ENCODE measurements around the gene IER3.
"Not testable (repeated sequence)": the region's sequence is repeated elsewhere in the genome, so short reads cannot be mapped to it uniquely, and the experiment has no call there.

Gene IER3

DNA sequence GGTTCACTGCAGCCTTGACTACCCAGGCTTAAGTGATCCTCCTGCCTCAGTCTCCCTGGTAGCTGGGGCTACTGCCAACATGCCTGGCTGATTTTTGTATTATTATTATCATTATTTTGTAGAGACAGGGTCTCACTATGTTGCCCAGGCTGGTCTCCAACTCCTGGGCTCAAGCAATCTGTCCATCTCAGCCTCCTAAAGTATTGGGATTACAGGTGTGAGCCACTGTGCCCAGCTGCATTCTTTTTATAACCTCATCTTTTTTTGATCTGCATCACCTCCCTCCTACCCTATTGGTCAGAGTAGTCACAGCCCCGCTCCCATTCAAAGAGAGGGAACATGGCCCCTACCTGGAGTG lies 23.6 kb upstream of the IER3 start:
- no peak for DNase-seq

DNA sequence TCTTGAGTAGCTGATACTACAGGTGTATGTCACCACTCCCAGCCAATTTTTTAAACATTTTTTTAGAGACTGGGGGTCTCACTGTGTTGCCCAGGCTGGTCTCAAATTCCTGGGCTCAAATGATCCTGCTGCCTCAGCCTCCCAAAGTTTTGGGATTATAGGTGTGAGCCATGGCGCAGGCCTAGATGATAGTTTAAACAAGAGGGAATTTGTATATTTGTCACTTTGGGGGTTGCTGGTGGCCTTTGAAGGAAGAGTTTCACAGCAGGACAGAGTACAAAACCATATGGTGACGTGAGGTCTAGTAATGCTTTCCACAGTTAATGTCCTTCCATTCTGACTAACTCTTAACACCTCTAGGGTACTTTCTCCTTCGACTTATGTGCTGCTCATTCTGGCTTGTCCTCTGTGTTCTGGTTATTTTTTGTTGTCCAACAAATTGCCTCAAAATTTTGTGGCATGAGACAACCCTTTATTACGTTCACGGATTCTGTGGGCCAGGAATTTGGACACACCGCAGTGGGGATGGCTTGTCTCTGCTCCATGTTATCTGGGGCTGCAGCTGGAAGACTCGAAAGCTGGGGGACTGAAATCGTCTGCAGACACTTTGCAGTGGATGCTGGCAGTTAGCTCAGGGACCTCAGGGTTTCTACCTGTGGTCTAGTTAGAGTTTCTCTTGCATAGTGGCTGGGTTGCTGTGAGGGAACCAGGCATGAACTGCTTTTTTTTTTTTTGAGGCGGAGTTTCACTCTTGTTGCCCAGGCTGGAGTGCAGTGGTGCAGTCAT lies 23.0 kb upstream of the IER3 start:
- DNase-seq, result no peak

DNA sequence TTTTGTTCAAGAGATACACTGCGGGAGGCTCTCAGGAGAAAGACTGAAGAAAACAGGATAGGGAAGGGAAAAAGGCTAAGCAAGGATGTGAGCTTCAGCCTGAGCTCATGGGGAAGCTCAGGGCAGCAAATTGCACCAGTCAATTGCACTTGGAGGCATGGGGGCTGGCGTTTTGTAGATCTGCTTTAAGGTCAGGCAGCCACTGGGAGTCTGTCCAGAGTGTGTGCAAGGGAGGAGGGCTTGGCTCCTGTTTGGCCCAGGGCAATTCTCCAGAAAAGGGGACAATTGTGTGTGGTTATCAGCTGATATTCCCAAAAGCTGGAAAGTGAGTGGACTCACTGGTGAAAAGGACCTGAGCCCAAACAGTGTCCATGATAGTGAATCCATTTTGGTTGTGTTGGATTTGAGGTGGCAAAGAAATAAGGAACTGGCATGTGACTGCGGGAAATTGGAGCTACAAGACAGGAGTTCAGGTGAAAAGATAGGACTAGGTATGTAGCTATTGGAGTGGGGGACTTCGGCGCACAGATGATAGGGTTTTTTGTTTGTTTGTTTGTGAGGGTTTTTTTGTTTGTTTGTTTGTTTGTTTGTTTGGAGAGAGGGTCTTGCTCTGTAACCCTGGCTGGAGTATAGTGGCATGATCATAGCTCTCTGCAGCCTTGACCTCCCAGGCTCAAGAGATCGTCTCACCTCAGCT lies 22.3 kb upstream of the IER3 start:
- DNase-seq, result no peak

DNA sequence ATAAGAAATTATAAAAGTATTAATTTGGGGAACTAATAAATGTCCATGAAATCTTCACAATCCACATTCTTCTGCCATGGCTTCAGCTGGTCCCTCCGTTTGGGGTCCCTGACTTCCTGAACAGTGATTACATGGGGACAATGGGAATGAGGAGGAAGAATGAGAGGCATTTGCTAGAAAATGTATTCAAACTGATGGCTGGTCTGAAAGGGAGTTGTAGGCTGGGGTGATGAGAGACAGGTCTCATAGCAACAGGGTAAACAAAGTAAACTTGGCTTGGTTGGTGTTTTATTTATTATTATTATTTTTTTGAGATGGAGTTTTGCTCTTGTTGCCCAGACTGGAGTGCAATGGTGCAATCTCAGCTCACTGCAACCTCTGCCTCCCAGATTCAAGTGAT lies 21.1 kb upstream of the IER3 start:
- DNase-seq, result not testable (repeated sequence)

DNA sequence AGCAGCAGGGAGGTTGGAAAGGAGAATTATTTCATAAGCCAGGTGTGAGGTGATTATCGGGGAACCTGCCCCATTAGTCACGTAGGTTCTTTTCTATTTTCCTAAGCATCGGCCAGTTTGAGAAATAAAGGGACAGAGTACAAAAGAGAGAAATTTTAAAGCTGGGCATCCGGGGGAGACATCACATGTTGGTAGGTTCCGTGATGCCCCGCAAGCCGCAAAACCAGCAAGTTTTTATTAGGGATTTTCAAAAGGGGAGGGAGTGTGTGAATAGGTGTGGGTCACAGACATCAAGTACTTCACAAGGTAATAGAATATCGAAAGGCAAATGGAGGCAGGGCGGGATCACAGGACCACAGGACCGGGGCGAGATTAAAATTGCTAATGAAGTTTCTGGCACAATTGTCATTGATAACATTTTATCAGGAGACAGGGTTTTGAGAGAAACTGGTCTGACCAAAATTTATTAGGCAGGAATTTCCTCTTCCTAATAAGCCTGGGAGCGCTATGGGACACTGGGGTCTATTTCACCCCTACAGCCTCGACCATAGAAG lies 20.2 kb upstream of the IER3 start:
- DNase-seq, result not testable (repeated sequence)

DNA sequence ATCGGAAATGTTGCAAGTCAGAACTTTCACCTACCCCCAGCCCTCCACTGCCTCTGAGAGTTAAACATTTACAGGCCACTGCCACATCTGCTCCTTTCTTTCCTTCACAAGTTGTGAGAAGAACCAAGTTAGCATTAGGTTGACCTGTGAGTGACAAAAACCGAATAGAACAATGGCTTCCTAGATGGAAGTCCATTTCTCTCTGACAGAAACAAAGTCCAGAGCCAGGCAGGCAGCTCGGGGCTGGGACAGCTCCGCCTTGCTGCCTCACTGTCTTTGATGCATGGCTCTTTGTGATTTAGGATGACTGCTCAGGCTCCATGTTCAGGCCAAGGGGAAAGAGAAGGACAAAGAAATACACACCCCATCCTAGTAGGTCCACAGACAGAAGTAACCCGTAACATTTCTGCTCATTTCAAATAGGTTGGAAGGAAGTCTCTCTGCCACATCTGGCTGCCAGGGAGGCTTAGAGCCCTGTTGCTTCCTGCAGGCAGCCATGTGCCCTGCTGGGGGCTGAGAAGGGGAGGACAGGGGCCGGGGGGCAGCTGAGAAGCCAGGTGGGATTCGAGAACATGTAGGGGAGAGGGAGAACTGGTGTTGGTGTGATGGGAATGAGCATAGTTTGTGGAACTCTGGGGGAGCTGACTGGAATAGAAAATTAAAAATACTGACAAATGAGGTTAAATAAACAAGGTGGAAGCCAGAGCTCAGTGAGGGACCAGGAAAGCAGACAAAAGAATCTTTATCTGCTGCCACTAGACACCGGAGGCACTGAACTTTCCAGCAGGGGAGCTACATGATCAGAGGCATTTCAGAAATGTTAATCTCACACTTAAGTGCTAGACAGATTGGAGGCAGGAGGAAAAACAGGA lies 19.5 kb upstream of the IER3 start:
- DNase-seq, result no peak

DNA sequence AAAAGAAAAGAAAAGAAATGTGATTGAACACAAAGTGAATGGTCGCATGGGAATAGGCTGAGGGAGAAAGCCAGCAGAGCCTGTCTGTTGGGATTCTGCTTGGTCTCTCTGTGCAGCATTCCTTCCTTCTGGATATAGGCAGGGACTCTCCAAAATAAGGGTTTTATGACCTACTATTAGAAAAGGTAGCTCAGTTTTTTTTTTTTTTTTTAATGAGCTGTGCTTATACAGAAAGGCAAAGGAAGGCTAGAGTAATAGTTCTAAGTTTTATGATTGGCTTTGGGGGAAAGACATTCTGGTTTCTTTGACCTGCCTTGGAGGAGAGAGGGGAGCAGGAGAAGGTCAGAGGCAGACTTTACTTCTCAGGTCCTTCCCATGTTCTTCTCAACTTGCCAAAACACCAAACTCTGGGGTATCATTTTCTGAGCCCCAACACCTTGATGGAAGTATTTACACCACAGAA lies 18.8 kb upstream of the IER3 start:
- no peak for DNase-seq

DNA sequence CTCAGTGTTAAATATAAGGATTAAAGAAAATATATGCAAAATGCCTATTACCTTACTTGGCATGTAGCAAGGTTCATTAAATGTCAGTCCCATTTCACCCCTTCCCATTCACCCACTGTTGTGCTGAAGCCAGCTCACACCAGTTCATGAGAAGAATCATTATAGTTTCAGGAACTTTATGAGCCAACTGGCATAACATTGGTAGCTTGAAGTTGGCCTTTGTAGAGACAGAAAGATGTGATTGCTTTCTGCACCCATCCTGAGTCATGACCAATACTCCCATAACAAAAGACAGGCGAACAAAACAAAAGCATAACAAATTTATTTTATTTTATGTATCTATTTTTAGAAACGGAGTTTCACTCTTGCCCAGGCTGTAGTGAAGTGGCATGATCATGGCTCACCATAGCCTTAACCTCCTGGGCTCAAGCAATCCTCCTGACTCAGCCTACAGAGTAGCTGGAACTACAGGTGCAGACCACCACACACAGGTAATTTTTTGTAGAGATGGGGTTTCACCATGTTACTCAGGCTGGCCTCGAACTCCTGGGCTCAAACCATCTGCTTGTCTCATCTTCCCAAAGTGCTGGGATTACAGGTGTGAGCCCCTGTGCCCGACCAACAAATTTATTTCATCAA lies 17.6 kb upstream of the IER3 start:
- DNase-seq, result no peak

DNA sequence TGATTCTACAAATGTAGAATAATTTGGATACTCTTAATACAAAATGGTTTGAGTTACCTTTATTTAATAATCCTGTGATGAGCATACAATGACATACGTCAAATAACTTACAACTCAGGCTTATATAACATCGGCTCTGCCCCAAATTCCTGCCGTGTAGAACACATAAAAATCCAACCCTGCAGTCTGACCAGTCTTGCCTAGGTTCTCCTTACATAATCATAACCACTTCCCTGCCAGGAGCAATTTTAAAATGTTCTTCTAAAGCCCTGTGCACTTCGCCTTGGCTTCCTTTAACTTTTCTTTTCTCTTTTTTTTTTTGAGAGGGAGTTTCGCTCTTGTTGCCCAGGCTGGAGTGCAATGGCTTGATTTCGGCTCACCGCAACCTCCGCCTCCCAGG lies 16.2 kb upstream of the IER3 start:
- DNase-seq, result no peak

DNA sequence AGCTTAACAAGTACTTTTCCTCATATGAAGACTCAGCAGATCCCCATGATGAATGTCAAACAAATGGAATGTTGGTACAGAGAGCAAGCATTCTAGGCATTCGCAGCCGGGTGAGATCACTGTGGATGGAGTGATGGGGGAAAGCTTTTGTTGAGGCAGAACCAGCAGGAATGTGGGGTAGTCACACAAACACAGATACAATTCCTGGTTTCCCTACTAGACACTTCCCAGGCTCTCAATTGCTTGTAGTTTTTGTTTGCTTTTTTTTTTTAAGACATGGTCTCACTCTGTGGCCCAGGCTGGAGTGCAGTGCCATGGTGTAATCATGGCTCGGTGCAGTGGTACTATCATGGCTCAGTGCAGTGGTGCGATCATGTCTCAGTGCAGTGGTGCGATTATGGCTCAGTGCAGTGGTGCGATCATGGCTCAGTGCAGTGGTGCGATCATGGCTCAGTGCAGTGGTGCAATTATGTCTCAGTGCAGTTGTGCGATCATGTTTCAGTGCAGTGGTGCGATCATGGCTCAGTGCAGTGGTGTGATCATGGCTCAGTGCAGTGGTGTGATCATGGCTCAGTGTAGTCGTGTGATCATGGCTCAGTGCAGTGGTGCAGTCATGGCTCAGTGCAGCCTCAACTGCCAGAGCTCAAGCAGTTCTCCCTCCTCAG lies 15.4 kb upstream of the IER3 start:
- DNase-seq, result no peak

DNA sequence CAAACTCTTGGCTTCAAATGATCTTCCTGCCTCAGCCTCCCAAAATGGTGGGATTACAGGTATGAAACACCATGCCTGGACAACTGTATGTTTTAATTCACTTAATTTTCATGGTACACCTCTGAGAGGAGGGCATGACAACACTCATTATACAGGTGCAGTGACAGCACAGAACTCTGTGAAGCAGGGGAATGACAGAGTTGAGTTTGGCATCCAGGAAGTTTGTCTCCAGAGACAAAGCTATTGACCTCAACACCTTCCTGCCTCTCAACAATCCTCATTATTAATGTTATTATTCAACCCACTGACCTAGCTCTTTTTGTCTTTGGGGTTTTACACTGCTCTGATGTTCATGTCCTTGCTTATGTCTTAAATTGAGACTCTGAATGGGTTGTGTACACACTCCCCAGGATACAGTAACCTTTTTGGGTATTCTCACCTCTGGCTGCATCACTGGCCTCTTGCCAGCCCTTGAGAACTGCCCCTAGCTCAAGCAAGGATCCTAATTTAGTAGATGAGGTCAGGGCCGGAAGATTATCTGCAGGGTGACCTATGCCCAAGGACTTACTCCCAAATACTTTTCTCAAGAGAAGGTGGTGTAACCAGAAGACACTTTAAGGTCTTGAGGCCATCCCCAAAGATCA lies 13.0 kb upstream of the IER3 start:
- DNase-seq, result no peak

DNA sequence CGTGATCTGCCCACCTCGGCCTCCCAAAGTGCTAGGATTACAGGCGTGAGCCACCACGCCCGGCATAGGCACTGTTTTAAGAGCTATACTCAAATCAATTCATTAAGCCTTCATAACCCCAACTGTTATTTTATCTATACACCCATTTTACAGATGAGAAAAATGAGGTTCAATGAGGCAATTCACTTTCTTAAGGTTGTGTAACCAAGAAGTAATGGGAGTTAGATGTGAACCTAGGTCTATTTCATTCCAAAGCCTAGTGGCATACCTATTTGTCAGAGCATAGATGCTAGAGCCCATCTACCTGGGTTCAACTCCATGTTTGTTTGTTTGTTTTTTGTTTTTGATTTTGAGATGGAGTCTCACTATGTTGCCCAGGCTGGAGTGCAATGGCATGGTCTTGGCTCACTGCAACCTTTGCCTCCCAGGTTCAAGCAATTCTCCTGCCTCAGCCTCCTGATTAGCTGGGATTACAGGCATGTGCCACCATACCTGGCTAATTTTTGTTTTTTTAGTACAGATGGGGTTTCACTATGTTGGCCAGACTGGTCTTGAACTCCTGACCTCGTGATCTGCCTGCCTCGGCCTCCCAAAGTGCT lies 12.2 kb upstream of the IER3 start:
- not testable (repeated sequence) for DNase-seq

DNA sequence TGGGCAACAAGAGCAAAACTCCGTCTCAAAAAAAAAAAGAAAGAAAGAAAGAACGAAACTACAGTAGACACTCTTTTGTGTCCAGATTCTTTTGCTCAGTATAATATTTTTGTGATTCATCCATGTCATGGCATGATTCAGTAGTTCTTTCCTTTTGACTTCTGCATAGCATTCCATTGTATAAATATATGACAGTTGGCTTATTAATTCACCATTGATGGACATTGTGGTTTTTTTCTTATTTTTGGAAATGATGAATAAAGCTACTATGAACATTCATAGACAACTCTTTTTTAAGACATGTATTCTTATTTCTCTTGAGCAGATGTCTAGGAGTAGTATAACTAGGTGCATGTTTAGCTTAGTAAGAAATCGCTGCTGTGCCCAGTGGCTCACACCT lies 10.3 kb upstream of the IER3 start:
- DNase-seq, result no peak

DNA sequence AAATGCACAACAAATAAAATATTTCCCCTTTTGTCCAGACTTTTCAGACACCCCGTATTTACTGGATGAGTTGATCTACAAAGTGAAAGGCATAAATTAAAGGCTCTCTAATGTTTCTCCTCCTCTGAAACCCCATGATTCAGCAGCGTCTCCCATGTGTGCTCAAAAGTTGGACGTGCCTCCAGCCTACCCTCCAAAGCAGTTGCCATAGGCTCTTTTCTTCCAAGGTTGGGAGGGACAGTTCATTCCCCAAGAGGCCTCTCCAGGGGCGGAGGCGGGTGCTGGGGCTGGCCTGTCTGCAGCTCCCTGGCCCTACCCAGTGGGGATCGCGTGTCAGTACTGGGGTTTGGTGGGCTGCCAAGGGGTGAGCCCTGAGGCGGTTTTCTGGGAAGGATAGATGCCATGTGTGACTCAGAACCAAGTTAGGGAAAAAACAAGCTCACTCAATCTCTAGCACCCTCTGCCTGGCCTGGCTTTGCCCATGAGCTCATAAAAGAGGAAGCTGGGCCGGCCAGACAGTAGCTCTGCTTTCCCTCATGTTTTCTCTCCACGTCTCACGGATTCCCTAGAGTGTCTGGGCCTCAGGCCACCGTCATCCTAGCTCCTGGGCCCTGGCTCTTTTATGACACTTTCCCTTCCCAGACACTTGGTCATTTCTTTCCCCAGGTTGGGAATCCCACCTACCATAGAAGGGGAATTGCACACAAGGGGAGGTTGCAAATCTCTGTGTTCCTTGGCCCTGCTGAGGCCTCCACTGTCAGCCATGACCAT lies 8.0 kb upstream of the IER3 start:
- no peak for DNase-seq

DNA sequence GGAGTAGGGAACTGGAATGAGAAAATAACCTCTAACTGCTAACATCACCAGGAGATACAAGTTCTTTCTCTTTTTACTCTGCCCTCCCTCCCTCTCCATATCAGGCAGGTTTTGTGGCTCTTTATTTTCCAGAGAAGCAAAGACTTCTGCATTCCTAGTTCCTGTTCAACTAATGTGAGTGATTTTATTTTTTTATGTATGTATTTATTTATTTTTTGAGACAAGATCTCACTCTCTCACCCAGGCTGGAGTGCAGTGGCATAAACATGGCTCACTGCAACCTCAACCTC lies 6.0 kb upstream of the IER3 start:
- no peak for DNase-seq

DNA sequence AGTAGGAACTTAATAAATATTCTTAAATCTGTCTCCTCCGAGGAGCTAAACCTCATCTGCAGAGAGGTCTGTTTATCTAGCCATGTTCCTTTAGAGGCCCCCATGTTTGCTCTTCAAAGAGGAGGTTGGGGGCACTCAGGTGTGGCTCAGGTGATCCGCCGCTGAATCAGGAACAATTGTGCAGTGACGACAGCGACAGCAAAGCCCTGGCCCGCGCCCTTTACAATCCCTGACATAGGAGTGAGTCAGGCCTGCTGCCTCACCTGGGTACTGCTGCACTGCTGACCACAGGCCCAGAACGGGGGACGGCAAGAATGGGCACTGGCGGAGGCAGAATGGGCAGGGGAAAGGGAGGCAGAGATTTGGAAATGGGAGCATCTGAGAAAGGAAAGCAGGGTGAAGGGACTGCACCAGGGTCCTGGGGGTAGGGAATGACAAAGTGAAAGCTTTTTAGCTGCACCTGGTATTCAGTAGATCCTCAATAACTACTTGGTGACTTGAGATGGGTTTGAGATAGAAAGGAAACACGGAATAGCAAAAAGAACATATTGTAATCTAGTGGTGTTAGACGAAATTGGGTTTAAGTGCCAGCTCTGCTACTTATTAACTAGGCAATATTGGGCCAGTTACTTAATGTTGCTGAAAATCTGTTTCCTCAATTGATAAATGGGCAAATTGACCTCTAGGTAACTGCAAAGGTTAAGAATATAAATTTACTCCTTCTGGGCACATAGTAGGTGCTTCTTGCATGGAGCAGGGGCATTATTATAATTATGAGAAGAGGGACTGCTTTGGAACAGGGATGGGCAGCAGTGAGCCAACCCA lies 5.4 kb upstream of the IER3 start:
- DNase-seq, result no peak

DNA sequence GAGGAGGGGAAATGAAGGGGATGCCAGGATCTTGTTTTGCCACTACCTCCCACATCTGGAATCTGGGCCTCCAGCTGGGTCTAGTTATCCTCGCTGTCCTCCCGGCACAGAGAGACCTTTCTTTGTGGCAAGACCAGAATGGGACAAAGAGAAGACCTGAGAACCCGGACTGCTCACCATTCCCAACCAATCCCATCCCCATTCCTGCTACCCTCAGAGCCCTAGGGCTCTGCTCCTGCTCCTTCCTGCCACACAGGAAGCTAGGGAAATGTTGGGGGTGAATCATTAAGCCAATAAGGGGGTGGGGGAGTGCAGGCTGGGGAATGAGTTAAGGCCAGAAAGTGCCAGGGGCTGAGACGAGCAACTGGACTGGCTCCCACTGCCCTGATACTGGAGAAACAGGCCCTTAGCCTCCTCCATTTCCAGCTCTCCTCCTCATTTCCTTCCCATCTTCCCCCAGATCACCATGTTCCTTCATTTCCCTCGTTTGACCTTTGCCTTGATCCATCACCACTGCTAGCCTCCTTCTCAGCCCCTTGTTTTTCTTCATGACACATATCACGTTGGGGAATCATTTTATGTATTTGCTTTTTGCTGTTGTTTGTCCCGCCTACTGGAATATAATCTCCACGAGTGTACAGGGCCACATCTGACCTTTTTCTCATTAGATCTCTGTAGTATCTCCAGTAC lies 4.6 kb upstream of the IER3 start:
- no peak for DNase-seq

DNA sequence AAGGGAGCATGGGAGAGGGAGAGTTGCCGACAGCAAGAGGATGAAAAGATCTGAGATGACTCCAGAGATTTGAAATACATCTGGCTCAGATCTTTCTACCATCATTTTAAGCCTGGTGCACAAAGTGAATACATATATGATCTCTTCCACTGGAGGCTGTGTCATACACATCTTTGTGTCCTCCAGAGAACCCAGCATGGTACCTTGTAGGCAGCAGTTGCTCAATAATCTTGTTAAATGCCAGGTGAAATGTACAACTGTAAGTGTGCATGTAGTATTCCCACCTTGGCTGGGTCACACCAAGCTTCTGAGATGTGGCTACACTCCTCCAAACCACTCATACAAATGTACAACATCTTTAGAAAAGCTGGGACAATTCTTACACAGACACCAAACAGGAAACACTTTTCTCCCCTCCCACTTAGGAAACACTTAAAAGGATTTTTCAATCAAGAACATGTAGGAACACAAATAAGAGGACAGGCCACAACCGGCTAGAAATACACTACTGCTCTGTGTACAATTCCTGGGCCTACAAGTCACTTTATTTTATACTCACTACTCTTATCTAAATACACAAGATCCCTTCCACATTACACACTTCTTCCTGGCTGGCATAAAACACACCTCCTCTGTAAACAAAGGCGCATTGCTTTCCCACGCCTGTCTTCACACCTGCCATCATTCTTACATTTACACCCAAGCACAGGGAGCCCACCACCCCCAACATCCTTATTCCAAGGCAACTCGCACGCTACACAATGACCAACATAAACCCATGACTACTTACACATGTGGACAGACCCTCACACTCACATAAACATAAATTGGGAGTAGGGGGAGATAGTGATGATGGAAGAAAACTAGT lies 3.8 kb upstream of the IER3 start:
- no peak for DNase-seq

All from activated CD4-positive, CD25-positive, alpha-beta regulatory T cell treated with anti-CD3 and anti-CD28 coated beads, Interleukin-2, amount 50 U/mL, for 72 hours (primary cell).